GM12865 (cell line): ENCODE data around the gene MTFP1.

Source experiments
- DNase-seq: peaks from one replicate; pipeline ENCODE4 v3.0.0; 2010; ENCODE audit warnings: low read depth
- H3K4me3 ChIP-seq: 2 replicates; pipeline ENCODE4 v1.5.1; 2011; ENCODE audit warnings: mild to moderate bottlenecking, low read depth, low read length, control low read depth
- CTCF ChIP-seq: IDR thresholded peaks from 2 replicates; pipeline ENCODE4 v1.5.1; 2011; ENCODE audit warnings: low read length, control low read depth, low read depth, inconsistent platforms; ENCODE audit not compliant: insufficient read depth; ENCODE audit errors: missing control alignments

The MTFP1 gene

GRCh38 chr22:30435674-30436126, 10.1 kb downstream of the MTFP1 start:
- TF ChIP-seq CTCF, result no peak
- H3K4me3 ChIP-seq, result peak overlapping the region; percentile 35
- DNase-seq, result peak; percentile 72

DNA sequence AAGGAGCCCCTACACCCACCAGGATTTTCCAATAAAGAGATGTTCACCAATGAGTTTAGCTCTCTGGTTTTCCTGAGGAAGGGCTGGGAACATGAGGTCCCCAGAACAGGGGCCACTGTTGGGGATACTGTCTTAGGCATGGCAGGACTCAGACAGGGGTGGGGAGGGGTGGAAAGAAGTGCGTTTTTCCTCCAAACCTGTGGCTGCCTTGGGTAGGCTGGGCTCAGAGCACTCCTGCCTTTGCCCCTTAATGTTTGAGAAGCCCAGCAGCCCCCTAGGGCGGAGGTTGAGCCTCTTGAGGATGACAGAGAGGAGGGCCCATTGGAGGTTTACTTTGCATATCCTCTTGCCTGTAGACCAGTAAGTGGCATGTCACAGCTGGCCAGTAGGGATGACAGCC, 10.6 kb downstream of the MTFP1 start:
- H3K4me3 ChIP-seq, result peak overlapping the region; percentile 2
- no peak for TF ChIP-seq CTCF

GRCh38 chr22:30438559-30438958, 13.0 kb downstream of the MTFP1 start:
- H3K4me3 ChIP-seq, result no peak overlapping the region
- no peak for TF ChIP-seq CTCF
- DNase-seq, result no peak

More for the DNA sequence above, 10.6 kb downstream of the MTFP1 start:
- no peak for DNase-seq

DNA sequence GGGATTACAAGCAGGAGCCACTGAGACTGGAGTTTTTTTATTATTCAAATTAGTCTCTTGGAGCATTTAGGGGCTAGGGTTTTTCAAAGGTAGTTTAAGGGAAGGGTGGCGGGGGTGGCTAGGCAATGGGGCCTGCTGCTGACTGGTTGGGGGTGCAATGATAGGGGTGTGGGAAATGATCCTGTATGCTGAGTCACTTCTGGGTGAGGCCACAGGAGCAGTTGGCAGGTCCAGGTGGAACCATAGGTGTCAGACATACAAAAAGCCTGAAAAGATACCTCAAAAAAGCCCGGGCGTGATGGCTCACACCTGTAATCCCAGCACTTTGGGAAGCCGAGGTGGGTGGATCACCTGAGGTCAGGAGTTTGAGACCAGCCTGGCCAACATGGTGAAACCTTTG, 13.7 kb downstream of the MTFP1 start:
- no peak for TF ChIP-seq CTCF
- DNase-seq, result no peak
- no peak overlapping the region for H3K4me3 ChIP-seq

DNA sequence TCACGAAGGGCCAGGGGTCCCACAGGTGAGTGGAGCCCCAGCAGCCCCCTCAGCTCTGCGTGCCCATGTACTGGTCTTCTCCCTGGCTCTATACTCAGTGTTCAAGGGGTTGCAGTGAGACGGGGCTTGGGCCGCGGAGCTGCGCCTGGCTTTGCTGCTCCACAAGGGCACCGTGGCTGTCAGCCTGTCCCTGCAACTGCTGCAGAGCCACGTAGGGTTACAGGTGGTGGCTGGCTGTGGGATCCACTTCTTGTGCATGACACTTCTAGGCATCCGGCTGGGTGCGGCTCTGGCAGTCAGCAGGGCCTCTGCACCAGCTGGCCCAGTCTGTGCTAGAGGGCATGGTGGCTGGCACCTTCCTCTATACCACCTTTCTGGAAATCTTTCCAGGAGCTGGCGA, 14.3 kb downstream of the MTFP1 start:
- TF ChIP-seq CTCF, result no peak
- H3K4me3 ChIP-seq, result no peak overlapping the region
- DNase-seq, result no peak

DNA sequence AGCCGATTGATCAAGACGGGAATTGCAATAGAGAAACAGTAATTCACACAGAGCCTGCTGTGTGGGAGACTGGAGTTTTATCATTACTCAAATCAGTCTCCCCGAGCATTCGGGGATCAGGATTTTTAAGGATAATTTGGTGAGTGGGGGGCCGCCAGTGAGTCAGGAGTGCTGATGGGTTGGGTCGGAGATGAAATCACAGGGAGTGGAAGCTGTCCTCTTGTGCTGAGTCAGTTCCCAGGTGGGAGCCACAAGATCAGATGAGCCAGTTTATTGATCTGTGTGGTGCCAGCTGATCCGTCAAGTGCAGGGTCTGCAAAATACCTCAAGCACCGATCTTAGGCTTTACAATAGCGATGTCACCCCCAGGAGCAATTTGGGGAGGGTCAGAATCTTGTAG, 15.5 kb downstream of the MTFP1 start:
- H3K4me3 ChIP-seq, result no peak overlapping the region
- no peak for TF ChIP-seq CTCF
- no peak for DNase-seq

DNA sequence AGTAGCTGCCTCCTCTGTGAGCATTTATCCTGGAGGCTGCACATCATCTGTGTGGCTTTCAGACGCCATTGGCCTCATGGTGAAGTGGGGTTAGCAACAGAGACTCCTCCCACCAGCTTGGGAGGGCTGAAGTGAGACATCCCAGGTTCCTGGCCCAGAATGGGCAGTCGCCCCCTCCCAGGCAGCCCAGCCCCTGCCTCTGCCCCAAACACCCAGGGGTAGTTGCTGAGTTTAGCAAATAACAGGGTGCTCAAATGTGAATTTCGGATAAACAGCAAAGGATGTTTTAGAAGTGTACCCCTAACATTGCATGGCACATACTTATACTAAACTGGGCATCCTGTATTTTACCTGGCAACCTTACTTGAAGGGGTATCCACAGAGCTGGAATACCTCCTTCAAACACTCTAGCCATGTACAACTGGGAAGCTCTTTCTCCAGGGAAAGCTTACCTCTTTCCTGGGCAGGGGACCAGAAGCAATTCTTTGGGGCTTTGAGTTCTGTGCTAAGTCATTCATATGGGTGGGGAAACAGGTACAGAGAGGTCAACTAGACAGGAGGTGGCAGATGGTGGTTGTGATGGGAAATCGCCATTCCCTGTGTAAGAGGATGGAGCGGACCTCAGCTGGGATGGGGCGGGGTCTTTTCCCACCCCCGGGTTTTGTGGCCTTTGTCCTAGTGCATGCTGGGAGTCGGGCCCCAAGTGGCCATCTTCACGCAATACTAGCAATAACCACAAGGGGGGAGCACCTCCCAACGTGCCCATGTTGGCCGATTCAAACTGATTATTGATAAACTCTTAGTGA, 19.3 kb downstream of the MTFP1 start:
- H3K4me3 ChIP-seq, result no peak overlapping the region
- peak; percentile 76 for TF ChIP-seq CTCF
- peak; percentile 75 for DNase-seq
